ENCODE measurements around the gene SLC16A5. TPM values are rescaled to one million over a fixed set of nuclear protein-coding genes. Genes with fewer than 3 reads are reported as not detected.

Gene SLC16A5
- polyA plus RNA-seq, 1 donor from 2014 or later = not detected

- Histone ChIP-seq H3K4me2 (ENCODE audit: low read length) (no peak overlapping the region), H3K9me2 (ENCODE audit: insufficient read depth, low read length) (no peaks in the 10 kb centered on the region), H3K79me2 (replicated peaks; ENCODE audit: insufficient read depth, low read length) (no peaks in the 10 kb centered on the region), H3K9me3 (ENCODE audit: low read length) (no peaks in the 10 kb centered on the region), H3F3A (ENCODE audit: insufficient read depth, low read length, poor library complexity, severe bottlenecking) (no peaks in the 10 kb centered on the region), H4K20me1 (ENCODE audit: insufficient read depth) (no peaks in the 10 kb centered on the region), H3K36me3 (ENCODE audit: insufficient read depth, low read length) (peaks cover 5% of the 10 kb centered on the region), H2AFZ (ENCODE audit: low read depth, low read length) (no peak overlapping the region), H3K27me3 (ENCODE audit: insufficient read depth, low read depth, low read length) (no peaks in the 10 kb centered on the region), H3K4me3 (ENCODE audit: low read length) (no peak overlapping the region), H3K27ac (ENCODE audit: low read length) (no peak overlapping the region), H3K9ac (ENCODE audit: low read length) (no peak overlapping the region)
- no peak for TF ChIP-seq REST (IDR thresholded peaks at IDR 0.05; ENCODE audit: borderline replicate concordance)
Observed at GRCh38 chr17:75063626-75064025, 24.1 kb upstream of the SLC16A5 start.

- no peak overlapping the region for H2AFZ ChIP-seq (ENCODE audit: low read depth, low read length)
- no peaks in the 10 kb centered on the region for H3K9me2 ChIP-seq (ENCODE audit: insufficient read depth, low read length)
- H3F3A ChIP-seq (ENCODE audit: insufficient read depth, low read length, poor library complexity, severe bottlenecking) = no peaks in the 10 kb centered on the region
- TF ChIP-seq EP300 (conservative IDR thresholded peaks at IDR 0.05; ENCODE audit: poor library complexity, severe bottlenecking) (no peak), CTCF (IDR thresholded peaks at IDR 0.05; ENCODE audit: poor library complexity, severe bottlenecking) (no peak), TAF1 (IDR thresholded peaks at IDR 0.05; ENCODE audit: low read depth) (no peak), EZH2 (IDR thresholded peaks at IDR 0.05; ENCODE audit: borderline replicate concordance, insufficient read depth, low read length, poor library complexity, severe bottlenecking) (no peak), POLR2AphosphoS5 (IDR thresholded peaks at IDR 0.05) (no peak), RAD21 (conservative IDR thresholded peaks at IDR 0.05) (no peak), MXI1 (conservative IDR thresholded peaks at IDR 0.05; ENCODE audit: poor library complexity, severe bottlenecking) (no peak), REST (IDR thresholded peaks at IDR 0.05; ENCODE audit: borderline replicate concordance) (no peak), SMC3 (conservative IDR thresholded peaks at IDR 0.05; ENCODE audit: poor library complexity) (no peak)
- no peak overlapping the region for H3K27ac ChIP-seq (ENCODE audit: low read length)
- no peaks in the 10 kb centered on the region for H3K9me3 ChIP-seq (ENCODE audit: low read length)
- no peak overlapping the region for H3K4me2 ChIP-seq (ENCODE audit: low read length)
- H4K20me1 ChIP-seq (ENCODE audit: insufficient read depth) = no peaks in the 10 kb centered on the region
- no peak overlapping the region for H3K4me3 ChIP-seq (ENCODE audit: low read length)
- H3K27me3 ChIP-seq (ENCODE audit: insufficient read depth, low read depth, low read length) = no peaks in the 10 kb centered on the region
- H3K36me3 ChIP-seq (ENCODE audit: insufficient read depth, low read length) = peaks cover 5% of the 10 kb centered on the region
- H3K9ac ChIP-seq (ENCODE audit: low read length) = no peak overlapping the region
- H3K79me2 ChIP-seq (replicated peaks; ENCODE audit: insufficient read depth, low read length) = no peaks in the 10 kb centered on the region
Observed at GRCh38 chr17:75064040-75064439, 23.7 kb upstream of the SLC16A5 start.
